LNCAP (cell line): ENCODE measurements around the gene KCNK17.

Experiments
- CTCF ChIP-seq: fragments of 450-650 bp; IDR thresholded peaks from 2 replicates; pipeline ENCODE4 v1.5.1; 2017; ENCODE audit warnings: mild to moderate bottlenecking

KCNK17 gene

DNA sequence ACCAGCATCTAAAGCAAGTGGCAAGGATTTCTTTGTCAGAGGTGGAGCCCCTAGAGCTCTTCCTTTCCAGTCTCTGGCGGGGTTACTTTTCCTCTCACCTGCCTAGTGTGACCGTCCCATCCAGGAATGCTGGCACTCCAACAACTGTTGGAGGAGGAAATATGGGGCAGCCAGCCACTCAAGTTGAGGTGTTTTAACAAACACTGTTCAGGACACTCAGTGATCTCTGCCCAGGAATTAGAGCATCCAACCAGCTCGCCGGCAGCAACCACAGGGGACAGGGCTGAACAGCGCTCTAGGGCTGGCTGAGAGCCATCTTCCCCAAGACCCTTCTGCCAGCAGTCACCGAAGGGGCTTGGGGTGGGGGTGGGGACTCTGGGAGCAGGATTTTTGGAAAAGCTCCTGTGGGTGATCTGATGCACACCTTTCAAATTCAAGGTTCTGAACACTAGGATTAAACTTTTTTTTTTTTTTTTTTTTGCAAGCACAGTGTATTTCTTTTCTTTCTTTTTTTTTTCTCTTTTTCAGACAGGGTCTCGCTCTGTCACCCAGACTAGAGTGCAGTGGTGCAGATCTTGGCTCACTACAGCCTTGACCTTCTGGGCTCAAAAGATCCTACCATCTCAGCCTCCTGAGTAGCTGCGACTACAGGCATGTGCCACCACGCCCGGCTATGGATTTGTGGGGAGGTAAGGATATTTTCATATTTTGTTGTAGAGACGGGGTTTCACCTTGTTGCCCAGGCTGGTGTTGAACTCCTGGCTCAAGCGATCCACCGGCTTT, 36.7 kb upstream of the KCNK17 start:
- TF ChIP-seq CTCF: no peak

- no peak for TF ChIP-seq CTCF
Observed at GRCh38 chr6:39348740-39349139, 34.5 kb upstream of the KCNK17 start.

DNA sequence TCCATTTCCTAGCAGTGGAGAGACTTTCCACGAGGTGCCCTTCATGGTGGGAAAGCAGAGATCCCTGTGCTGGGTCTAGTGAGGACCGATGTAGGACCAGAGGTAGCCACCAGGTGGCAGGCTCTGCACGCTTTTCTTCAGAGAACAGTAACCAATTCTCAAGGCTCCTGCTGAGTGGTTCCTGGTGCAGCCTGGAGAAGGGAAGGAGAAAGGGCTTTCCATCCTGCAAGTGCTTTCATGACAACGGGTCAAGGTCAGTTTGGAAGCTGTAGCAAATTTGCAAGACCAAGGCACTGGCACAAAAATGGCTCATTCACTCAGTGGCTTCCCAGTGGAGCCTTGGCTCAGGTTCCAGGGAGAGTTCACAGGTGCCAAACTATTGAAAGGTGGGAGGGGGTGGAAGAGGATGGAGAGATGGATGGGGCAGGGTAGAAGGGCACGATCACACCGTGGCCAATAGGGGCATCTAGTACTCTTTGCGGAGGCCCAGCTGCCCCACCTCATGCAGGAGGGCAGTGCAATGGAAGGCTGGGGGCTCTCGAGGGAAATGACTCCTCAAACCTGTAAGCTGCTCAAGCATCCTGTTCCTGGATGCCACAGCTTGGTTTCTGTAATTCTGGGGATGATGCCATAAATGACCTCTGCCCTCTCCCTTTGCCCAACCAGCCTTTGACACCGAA, 33.8 kb upstream of the KCNK17 start:
- TF ChIP-seq CTCF: peak; percentile 83

- no peak for TF ChIP-seq CTCF
Observed at GRCh38 chr6:39347206-39347605, 33.0 kb upstream of the KCNK17 start.

- no peak for TF ChIP-seq CTCF
Observed at GRCh38 chr6:39344821-39345280, 30.6 kb upstream of the KCNK17 start.

DNA sequence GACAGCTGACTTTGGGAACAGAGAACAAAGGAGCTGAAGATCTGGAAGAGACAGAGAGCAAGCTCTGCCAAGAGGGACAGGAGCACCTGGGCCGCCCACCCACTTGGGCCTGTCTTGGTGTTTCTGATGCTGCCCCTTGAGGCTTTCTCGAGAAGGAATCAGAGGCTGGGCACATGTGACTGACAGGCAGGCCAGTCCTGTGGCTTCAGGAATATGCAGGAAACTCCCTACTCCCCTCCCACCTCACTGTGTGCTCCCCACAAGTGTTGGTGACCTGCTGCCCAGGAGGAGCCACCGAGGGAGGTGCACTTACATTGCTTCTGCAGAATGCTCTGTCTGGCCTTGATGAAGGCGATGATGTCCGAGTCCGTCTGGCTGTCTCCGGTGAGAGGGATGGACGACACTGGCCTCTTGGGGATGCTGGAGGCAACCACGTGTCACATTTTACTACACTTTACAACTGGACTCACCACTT, 29.2 kb upstream of the KCNK17 start:
- no peak for TF ChIP-seq CTCF

GRCh38 chr6:39342692-39343395, 28.6 kb upstream of the KCNK17 start:
- no peak for TF ChIP-seq CTCF
